ENCODE measurements around the gene KCNJ2. TPM values are rescaled to one million over a fixed set of nuclear protein-coding genes. Genes with fewer than 3 reads are reported as not detected.

The KCNJ2 gene
- total and polyA plus RNA-seq, 7 donors = 0.60 to 2.5 (median 2.1) TPM

GRCh38 chr17:70195091-70195490, 25.8 kb downstream of the KCNJ2 start:
- no peaks in the 10 kb centered on the region for H3K27me3 ChIP-seq
- intact Hi-C loops (cut with DNase I) = no loop called here
- no peak for DNase-seq
- no peak overlapping the region for H3K27ac ChIP-seq
- no peaks in the 10 kb centered on the region for H3K9me3 ChIP-seq
- H3K4me3 ChIP-seq = no peak overlapping the region
- no peaks in the 10 kb centered on the region for H3K36me3 ChIP-seq
- H3K4me1 ChIP-seq = no peaks in the 10 kb centered on the region
- TF ChIP-seq CTCF (IDR thresholded peaks at IDR 0.05) (no peak), EP300 (IDR thresholded peaks at IDR 0.05) (no peak), POLR2A (IDR thresholded peaks at IDR 0.05) (no peak), POLR2AphosphoS5 (IDR thresholded peaks at IDR 0.05) (no peak)

- DNase-seq = no peak
- TF ChIP-seq EP300 (IDR thresholded peaks at IDR 0.05) = no peak
- TF ChIP-seq CTCF (IDR thresholded peaks at IDR 0.05) = no peak
- no peak for TF ChIP-seq POLR2A (IDR thresholded peaks at IDR 0.05)
- no peak for TF ChIP-seq POLR2AphosphoS5 (IDR thresholded peaks at IDR 0.05)
- H3K27me3 ChIP-seq = no peaks in the 10 kb centered on the region
- no peaks in the 10 kb centered on the region for H3K9me3 ChIP-seq
- H3K36me3 ChIP-seq = no peaks in the 10 kb centered on the region
- no peak overlapping the region for H3K4me3 ChIP-seq
- WGBS, 2 donors = 67 to 81% methylated on average over 6 of the region's 6 CpGs
- H3K4me1 ChIP-seq = peaks cover 0 to 6% (median 0%) of the 10 kb centered on the region in 4 donors
- intact Hi-C loops (cut with DNase I) = no loop called here
- H3K27ac ChIP-seq = no peak overlapping the region
These were observed 32.6 kb downstream of the KCNJ2 start for GRCh38 chr17:70201872-70202419.

GRCh38 chr17:70202840-70203239, 33.5 kb downstream of the KCNJ2 start:
- Histone ChIP-seq H3K27me3 (no peaks in the 10 kb centered on the region), H3K27ac (no peak overlapping the region), H3K4me1 (peaks cover 0 to 14% (median 0%) of the 10 kb centered on the region in 4 donors), H3K4me3 (no peak overlapping the region), H3K36me3 (no peaks in the 10 kb centered on the region), H3K9me3 (no peaks in the 10 kb centered on the region)
- intact Hi-C loops (cut with DNase I) = no loop called here
- no peak for DNase-seq
- no peak for TF ChIP-seq POLR2AphosphoS5 (IDR thresholded peaks at IDR 0.05)
- TF ChIP-seq POLR2A (IDR thresholded peaks at IDR 0.05) = no peak
- no peak for TF ChIP-seq EP300 (IDR thresholded peaks at IDR 0.05)
- no peak for TF ChIP-seq CTCF (IDR thresholded peaks at IDR 0.05)
- WGBS, 2 donors = 71 to 89% methylated on average over 2 of the region's 2 CpGs

- H3K27me3 ChIP-seq = no peaks in the 10 kb centered on the region
- H3K4me1 ChIP-seq = peaks cover 0 to 14% (median 0%) of the 10 kb centered on the region in 4 donors
- no peak overlapping the region for H3K27ac ChIP-seq
- no peak for TF ChIP-seq EP300 (IDR thresholded peaks at IDR 0.05)
- TF ChIP-seq POLR2A (IDR thresholded peaks at IDR 0.05) = no peak
- H3K9me3 ChIP-seq = no peaks in the 10 kb centered on the region
- DNase-seq = no peak
- intact Hi-C loops (cut with DNase I) = no loop called here
- 93 to 95% methylated on average over 3 of the region's 3 CpGs for WGBS, 2 donors
- no peaks in the 10 kb centered on the region for H3K36me3 ChIP-seq
- no peak overlapping the region for H3K4me3 ChIP-seq
These were observed 35.1 kb downstream of the KCNJ2 start for GRCh38 chr17:70204431-70204830.

- Histone ChIP-seq H3K4me3 (no peak overlapping the region), H3K4me1 (peaks cover 0 to 14% (median 0%) of the 10 kb centered on the region in 4 donors), H3K27me3 (no peaks in the 10 kb centered on the region), H3K27ac (no peak overlapping the region), H3K9me3 (no peaks in the 10 kb centered on the region), H3K36me3 (no peaks in the 10 kb centered on the region)
- DNase-seq = no peak
- no peak for TF ChIP-seq CTCF (IDR thresholded peaks at IDR 0.05)
- TF ChIP-seq POLR2AphosphoS5 (IDR thresholded peaks at IDR 0.05) = no peak
- no peak for TF ChIP-seq POLR2A (IDR thresholded peaks at IDR 0.05)
- TF ChIP-seq EP300 (IDR thresholded peaks at IDR 0.05) = no peak
- WGBS, 2 donors = 74 to 80% methylated on average over 4 of the region's 4 CpGs
- intact Hi-C loops (cut with DNase I) = no loop called here
These were observed 36.1 kb downstream of the KCNJ2 start for GRCh38 chr17:70205401-70205800.
